OCI-LY7 (cell line): ENCODE results near the gene FASTK. TPM values are rescaled to one million over a fixed set of nuclear protein-coding genes. Genes with fewer than 3 reads are reported as not detected.

Source experiments
- BruUV-seq: library from RNA; stranded (reverse); fragments of 400-500 nt; replicated peaks from 2 replicates; lab custom pipeline; 2021; lab: Mats Ljungman, UMichigan
- CTCF ChIA-PET: fragments of 300-600 bp; sonication (Branson Sonifier 250); formaldehyde crosslinking; loops from one replicate; lab custom pipeline; 2022; ENCODE audit warnings: antibody characterized with exemption; ENCODE audit not compliant: unreplicated experiment; lab: Charles Lee
- POLR2A ChIA-PET: fragments of 300-600 bp; sonication (Branson Sonifier 250); formaldehyde crosslinking; loops from one replicate; lab custom pipeline; 2022; ENCODE audit warnings: antibody characterized with exemption; lab: Charles Lee
- DNase-seq: peaks from one replicate; pipeline ENCODE4 v3.0.0-alpha.2; 2015; ENCODE audit warnings: low spot score
- H2AFZ ChIP-seq: fragments of 200-600 bp; sonication (generic), shearing (Covaris generic); 2 replicates; pipeline ENCODE4 v1.6.1; 2014; ENCODE audit warnings: mild to moderate bottlenecking, antibody characterized with exemption, low read length, moderate library complexity
- H3K27ac ChIP-seq: fragments of 200-600 bp; sonication (generic); 2 replicates; pipeline ENCODE4 v1.5.1; 2014; ENCODE audit warnings: mixed run types, low read depth, mild to moderate bottlenecking, moderate library complexity, low read length, inconsistent platforms; ENCODE audit not compliant: poor library complexity, severe bottlenecking
- H3K36me3 ChIP-seq: fragments of 200-600 bp; sonication (generic); 2 replicates; pipeline ENCODE4 v1.6.1; 2014; ENCODE audit warnings: mild to moderate bottlenecking, antibody characterized with exemption, low read length, moderate library complexity, mixed read lengths; ENCODE audit not compliant: insufficient read depth
- H3K4me1 ChIP-seq: fragments of 200-600 bp; sonication (generic); 2 replicates; pipeline ENCODE4 v1.5.1; 2014; ENCODE audit warnings: mild to moderate bottlenecking, low read length; ENCODE audit not compliant: insufficient read depth, poor library complexity, severe bottlenecking
- H3K4me2 ChIP-seq: fragments of 200-600 bp; sonication (generic); 2 replicates; pipeline ENCODE4 v1.6.1; 2014; ENCODE audit warnings: mild to moderate bottlenecking, low read length
- H3K4me3 ChIP-seq: fragments of 200-600 bp; sonication (generic); 2 replicates; pipeline ENCODE4 v1.5.1; 2014; ENCODE audit warnings: mild to moderate bottlenecking, low read depth, low read length; ENCODE audit not compliant: poor library complexity, severe bottlenecking
- H3K79me2 ChIP-seq: fragments of 200-600 bp; sonication (generic); 2 replicates; pipeline ENCODE4 v1.6.1; 2016; ENCODE audit warnings: low read depth, mild to moderate bottlenecking, low read length, moderate library complexity, mixed read lengths; ENCODE audit not compliant: insufficient read depth
- H3K9me2 ChIP-seq: fragments of 200-600 bp; sonication (generic); 2 replicates; pipeline ENCODE4 v1.6.1; 2016; ENCODE audit warnings: mild to moderate bottlenecking, low read length, mixed read lengths; ENCODE audit not compliant: insufficient read depth
- H3K9me3 ChIP-seq: fragments of 200-600 bp; sonication (generic); 2 replicates; pipeline ENCODE4 v1.6.1; 2014; ENCODE audit warnings: mild to moderate bottlenecking, mixed run types, low read length, mixed read lengths
- H4K20me1 ChIP-seq: fragments of 200-600 bp; sonication (generic); 2 replicates; pipeline ENCODE4 v1.6.1; 2014; ENCODE audit warnings: mild to moderate bottlenecking, antibody characterized with exemption, low read length, moderate library complexity, mixed read lengths; ENCODE audit not compliant: insufficient read depth
- CTCF ChIP-seq: fragments of 200-600 bp; sonication (generic); conservative IDR thresholded peaks from 2 replicates; pipeline ENCODE4 v1.5.1; 2014; ENCODE audit warnings: mild to moderate bottlenecking, antibody characterized with exemption, low read length, moderate library complexity, mixed read lengths
- EZH2phosphoT487 ChIP-seq: fragments of 200-600 bp; sonication (generic); IDR thresholded peaks from 2 replicates; pipeline ENCODE4 v1.6.1; 2018; ENCODE audit warnings: low read depth, borderline replicate concordance, mild to moderate bottlenecking, mixed run types, antibody characterized with exemption, low read length, moderate library complexity, mixed read lengths
- intact Hi-C: fragments of 100-400 bp; cut with micrococcal nuclease; formaldehyde crosslinking; loops from one replicate; pipeline ENCODE4 v1.10.0; 2022; ENCODE audit not compliant: unreplicated experiment
- total RNA-seq, 2 experiments: library from RNA; depleted of rRNA in 1 of 2; stranded (reverse); fragments of >200 nt in 1 of 2; shearing (Covaris generic) in 1 of 2; gene quantifications; 2 replicates each; pipeline ENCODE4 v1.2.3, GENCODE V29; 2014 to 2022

The FASTK gene
- total RNA-seq, 2 experiments from 2014 or later: 90.5 to 118 TPM

DNA sequence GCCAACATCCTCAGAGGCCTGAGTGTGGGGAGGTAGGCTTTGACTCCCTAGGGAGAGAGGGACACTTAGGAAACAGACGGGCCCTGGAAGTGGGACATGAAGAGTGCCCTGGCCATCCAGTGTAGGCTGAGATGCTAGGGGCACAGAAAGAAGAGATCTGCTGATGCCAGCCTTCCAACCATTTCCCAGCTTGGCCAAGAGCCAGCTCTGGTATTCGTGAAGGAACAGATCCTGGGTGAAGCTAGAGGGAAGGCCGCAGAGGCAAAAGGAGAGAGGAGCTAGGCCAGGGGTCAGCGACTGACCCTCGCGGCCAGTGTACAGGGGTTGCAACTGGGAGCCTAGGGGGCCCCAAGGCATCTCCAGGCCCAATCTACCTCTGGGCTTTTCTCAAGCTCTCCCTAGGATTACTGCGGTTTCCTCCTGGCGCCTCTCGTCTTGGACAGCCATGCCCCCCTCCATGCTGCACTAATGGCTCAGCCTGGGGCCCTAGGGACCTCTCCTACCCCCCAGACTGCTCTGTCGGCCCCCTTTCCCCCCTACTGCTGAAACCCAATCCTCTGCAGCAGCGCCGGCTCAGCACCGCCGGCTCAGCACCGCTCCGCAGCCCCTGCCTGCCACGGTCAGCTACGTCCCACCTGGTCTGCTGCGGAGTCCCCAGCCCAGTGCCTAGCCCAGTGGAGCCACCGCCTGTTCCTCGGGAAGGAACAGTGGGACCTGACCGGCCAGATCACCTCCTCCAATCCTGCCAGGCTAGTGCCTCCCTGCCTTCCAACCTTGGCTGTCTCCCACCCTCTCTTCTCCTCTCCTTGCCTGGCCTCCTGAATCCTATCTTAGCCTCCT is 32.4 kb downstream of the FASTK start, which contains the start of gene ASIC3:
Gene ASIC3, plus strand, starts transcription at position 556 of the 840 bp plus-strand sequence. CDS start 355 bp downstream, outside the sequence.
- TF ChIP-seq CTCF (no peak), EZH2phosphoT487 (no peak)
- peaks cover 3% of the 10 kb centered on the region for H3K4me1 ChIP-seq
- POLR2A ChIA-PET: interaction anchor here (0.6 kb wide), 1 partner anchor 204 kb away, joined by 4 read pairs; no protein-coding TSS in a partner anchor
- no peak for DNase-seq
- no peaks in the 10 kb centered on the region for H3K79me2 ChIP-seq
- no peak within 1 kb of the TSS for H2AFZ ChIP-seq
- CTCF ChIA-PET: no interaction called here
- no peaks in the 10 kb centered on the region for H3K36me3 ChIP-seq
- H3K9me2 ChIP-seq: no peaks in the 10 kb centered on the region
- H4K20me1 ChIP-seq: no peaks in the 10 kb centered on the region
- BruUV-seq: no TSS peak
- H3K4me3 ChIP-seq: no peak within 1 kb of the TSS
- no peak within 1 kb of the TSS for H3K27ac ChIP-seq
- H3K9me3 ChIP-seq: no peaks in the 10 kb centered on the region
- intact Hi-C loops: no loop called here
- H3K4me2 ChIP-seq: no peak within 1 kb of the TSS

DNA sequence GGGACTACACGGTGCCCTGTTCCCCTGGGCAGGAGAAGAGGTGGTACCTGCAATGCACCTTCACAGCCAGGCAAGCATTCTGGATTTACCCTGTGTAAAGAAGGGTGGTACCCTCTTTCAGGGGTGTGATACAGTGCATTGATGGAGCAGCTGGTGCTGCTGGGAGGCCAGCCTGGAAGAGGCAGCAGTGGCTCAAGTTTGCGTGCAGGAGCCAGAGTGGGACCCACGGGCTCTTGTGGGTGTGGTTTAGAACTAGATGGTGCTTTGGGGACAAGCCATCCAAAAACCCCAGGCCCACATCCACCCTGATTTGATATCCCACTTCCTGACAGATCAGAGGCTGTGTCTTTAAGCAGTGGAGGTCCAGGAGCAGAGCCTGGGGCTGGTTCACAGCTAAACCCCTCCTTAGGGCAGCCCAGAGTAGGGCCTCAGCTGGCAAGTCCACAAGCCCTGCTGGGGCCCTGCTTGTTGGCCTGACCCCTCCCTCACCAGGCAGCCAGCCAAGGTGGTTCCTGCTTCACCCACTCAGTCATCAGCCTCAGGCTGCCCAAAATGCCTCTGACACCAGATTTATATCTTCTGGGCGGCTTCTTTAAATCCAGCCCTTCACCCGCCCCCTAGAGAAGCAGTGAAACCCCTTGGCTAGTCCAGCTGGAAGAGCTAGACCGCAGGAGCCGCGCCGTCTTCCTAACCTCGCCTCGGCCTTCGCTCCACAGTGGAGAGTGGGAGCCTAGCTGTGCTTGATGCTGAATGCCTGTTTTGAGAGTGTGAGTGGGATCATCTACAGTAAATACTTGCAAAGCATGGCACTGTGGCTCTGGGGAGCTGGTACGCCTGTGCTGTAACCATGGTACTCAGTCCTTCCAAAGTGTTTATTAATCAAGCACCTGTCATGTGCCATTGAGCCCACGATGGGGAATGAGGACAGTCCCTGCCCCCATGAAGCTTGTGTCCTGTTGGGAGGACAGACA is 33.7 kb downstream of the FASTK start:
- ChIA-PET CTCF (no interaction called here), POLR2A (no interaction called here)
- Histone ChIP-seq H3K9me3 (no peaks in the 10 kb centered on the region), H3K4me1 (no peaks in the 10 kb centered on the region), H3K4me2 (no peak overlapping the region), H3K79me2 (no peaks in the 10 kb centered on the region), H3K36me3 (no peaks in the 10 kb centered on the region), H2AFZ (no peak overlapping the region), H4K20me1 (no peaks in the 10 kb centered on the region), H3K9me2 (no peaks in the 10 kb centered on the region), H3K4me3 (no peak overlapping the region), H3K27ac (no peak overlapping the region)
- TF ChIP-seq EZH2phosphoT487 (no peak), CTCF (no peak)
- intact Hi-C loops: no loop called here
- no peak for DNase-seq
- no TSS peak for BruUV-seq
